Measurements from ENCODE around the gene RIPK3. TPM values are rescaled to one million over a fixed set of nuclear protein-coding genes. Genes with fewer than 3 reads are reported as not detected.

RIPK3 gene
- polyA plus RNA-seq, 2 of the 4 experiments (the other 2 are of a cell fraction): not detected

DNA sequence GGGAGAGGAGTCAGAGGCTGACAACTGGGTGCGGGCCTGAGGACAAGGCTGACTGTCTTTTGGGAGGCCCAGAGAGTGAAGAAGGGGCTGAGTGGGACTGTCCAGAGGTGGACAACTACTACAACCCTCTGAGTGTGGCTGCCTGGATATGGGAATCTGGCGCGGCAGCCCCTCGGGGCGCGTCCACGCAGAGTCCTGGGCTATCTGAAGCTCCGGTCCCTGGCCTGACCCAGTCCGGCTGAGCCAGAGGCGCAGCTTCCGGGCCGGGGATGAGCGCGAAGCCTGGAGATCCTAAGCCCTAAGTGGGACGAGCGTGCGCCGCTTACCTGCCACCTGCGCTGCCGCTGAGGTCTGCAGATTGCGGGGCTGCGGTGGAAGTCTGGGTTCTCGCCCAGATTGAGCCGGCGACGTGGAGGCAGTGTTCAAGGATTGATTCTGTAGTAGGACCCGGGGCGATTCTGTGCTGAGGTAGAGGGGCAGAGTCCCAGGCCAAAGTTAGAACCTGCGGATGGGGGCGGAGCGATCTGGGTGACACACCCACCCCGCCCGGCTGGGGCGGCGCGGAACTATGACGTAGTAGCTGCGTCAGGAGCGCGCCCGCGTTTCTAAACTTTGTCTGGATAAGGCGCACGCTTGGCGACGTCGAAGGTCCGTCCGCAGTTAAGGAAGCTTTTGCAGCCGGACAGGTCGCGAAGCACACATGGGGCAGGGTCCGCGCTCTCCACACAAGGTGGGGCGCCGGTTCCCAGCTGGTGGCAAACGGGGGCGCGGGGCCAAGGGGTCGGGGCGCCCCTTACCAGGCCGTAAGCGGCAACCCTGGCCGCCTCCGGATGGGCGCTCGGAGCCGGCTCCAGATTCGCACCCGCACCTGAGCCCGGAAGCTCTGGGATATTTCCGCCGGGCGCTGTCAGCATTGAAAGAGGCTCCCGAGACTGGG lies 40.3 kb downstream of the RIPK3 start, which contains the start of the genes DHRS1 and NOP9 (continued):
- TF ChIP-seq, protein P1, sequence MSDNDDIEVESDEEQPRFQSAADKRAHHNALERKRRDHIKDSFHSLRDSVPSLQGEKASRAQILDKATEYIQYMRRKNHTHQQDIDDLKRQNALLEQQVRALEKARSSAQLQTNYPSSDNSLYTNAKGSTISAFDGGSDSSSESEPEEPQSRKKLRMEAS (IDR thresholded peaks at IDR 0.05): peak; percentile 86
- TF ChIP-seq MAZ (IDR thresholded peaks at IDR 0.05; ENCODE audit: borderline replicate concordance, low read depth, low read length): peak; percentile 45; the same call in 1 of the 2 replicates
- peak; percentile 61 for TF ChIP-seq POLR2A (IDR thresholded peaks at IDR 0.05; ENCODE audit: low read length)
- TF ChIP-seq, protein P2, sequence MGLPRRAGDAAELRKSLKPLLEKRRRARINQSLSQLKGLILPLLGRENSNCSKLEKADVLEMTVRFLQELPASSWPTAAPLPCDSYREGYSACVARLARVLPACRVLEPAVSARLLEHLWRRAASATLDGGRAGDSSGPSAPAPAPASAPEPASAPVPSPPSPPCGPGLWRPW (IDR thresholded peaks at IDR 0.05): no peak
- TF ChIP-seq, protein P3, sequence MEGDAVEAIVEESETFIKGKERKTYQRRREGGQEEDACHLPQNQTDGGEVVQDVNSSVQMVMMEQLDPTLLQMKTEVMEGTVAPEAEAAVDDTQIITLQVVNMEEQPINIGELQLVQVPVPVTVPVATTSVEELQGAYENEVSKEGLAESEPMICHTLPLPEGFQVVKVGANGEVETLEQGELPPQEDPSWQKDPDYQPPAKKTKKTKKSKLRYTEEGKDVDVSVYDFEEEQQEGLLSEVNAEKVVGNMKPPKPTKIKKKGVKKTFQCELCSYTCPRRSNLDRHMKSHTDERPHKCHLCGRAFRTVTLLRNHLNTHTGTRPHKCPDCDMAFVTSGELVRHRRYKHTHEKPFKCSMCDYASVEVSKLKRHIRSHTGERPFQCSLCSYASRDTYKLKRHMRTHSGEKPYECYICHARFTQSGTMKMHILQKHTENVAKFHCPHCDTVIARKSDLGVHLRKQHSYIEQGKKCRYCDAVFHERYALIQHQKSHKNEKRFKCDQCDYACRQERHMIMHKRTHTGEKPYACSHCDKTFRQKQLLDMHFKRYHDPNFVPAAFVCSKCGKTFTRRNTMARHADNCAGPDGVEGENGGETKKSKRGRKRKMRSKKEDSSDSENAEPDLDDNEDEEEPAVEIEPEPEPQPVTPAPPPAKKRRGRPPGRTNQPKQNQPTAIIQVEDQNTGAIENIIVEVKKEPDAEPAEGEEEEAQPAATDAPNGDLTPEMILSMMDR (IDR thresholded peaks at IDR 0.05): no peak
- TF ChIP-seq CHD4 (IDR thresholded peaks at IDR 0.05; ENCODE audit: borderline replicate concordance): no peak
- no peak for TF ChIP-seq FOSL2 (IDR thresholded peaks at IDR 0.05)
- peak; percentile 40; the same call in 1 of the 2 replicates for TF ChIP-seq FOSL2 (CRISPR knock-in tag; IDR thresholded peaks at IDR 0.05)
- no peak for TF ChIP-seq NR3C1 (IDR thresholded peaks at IDR 0.05)
- TF ChIP-seq CHD2 (IDR thresholded peaks at IDR 0.05; ENCODE audit: low read length, partially characterized antibody): no peak
- no peak for TF ChIP-seq ZNF302 (CRISPR knock-in tag; IDR thresholded peaks at IDR 0.05)
- no peak for TF ChIP-seq TP53 (CRISPR knock-in tag; IDR thresholded peaks at IDR 0.05)
- TF ChIP-seq MAFK (IDR thresholded peaks at IDR 0.05; ENCODE audit: partially characterized antibody): no peak
- TF ChIP-seq EHF (CRISPR knock-in tag; IDR thresholded peaks at IDR 0.05): no peak
- TF ChIP-seq HDAC2 (IDR thresholded peaks at IDR 0.05): no peak; the same call in 1 of the 2 replicates
- TF ChIP-seq, protein P4, sequence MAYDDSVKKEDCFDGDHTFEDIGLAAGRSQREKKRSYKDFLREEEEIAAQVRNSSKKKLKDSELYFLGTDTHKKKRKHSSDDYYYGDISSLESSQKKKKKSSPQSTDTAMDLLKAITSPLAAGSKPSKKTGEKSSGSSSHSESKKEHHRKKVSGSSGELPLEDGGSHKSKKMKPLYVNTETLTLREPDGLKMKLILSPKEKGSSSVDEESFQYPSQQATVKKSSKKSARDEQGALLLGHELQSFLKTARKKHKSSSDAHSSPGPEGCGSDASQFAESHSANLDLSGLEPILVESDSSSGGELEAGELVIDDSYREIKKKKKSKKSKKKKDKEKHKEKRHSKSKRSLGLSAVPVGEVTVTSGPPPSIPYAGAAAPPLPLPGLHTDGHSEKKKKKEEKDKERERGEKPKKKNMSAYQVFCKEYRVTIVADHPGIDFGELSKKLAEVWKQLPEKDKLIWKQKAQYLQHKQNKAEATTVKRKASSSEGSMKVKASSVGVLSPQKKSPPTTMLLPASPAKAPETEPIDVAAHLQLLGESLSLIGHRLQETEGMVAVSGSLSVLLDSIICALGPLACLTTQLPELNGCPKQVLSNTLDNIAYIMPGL (CRISPR knock-in tag; IDR thresholded peaks at IDR 0.05; ENCODE audit: borderline replicate concordance): no peak
- no peak for TF ChIP-seq CBX8 (IDR thresholded peaks at IDR 0.05)
- no peak for TF ChIP-seq POLR2AphosphoS2 (conservative IDR thresholded peaks at IDR 0.05; ENCODE audit: low read length)
- TF ChIP-seq, protein P5, sequence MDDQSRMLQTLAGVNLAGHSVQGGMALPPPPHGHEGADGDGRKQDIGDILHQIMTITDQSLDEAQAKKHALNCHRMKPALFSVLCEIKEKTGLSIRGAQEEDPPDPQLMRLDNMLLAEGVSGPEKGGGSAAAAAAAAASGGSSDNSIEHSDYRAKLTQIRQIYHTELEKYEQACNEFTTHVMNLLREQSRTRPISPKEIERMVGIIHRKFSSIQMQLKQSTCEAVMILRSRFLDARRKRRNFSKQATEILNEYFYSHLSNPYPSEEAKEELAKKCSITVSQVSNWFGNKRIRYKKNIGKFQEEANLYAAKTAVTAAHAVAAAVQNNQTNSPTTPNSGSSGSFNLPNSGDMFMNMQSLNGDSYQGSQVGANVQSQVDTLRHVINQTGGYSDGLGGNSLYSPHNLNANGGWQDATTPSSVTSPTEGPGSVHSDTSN (IDR thresholded peaks at IDR 0.05): no peak; the same call in 1 of the 2 replicates
- no peak for TF ChIP-seq FOXS1 (CRISPR knock-in tag; IDR thresholded peaks at IDR 0.05)
- no peak for TF ChIP-seq ESRRA (IDR thresholded peaks at IDR 0.05; ENCODE audit: borderline replicate concordance, low read length)
- TF ChIP-seq CBX2 (IDR thresholded peaks at IDR 0.05; ENCODE audit: borderline replicate concordance, low read depth): no peak
- no peak for TF ChIP-seq ZC3H11A (IDR thresholded peaks at IDR 0.05)
- TF ChIP-seq RFX5 (IDR thresholded peaks at IDR 0.05): 0 out of 2 replicates have a peak, but pooled peaks have one; percentile 23
- TF ChIP-seq NPAS2 (CRISPR knock-in tag; IDR thresholded peaks at IDR 0.05; ENCODE audit: borderline replicate concordance): no peak
- TF ChIP-seq PHF8 (IDR thresholded peaks at IDR 0.05; ENCODE audit: borderline replicate concordance, low read depth): peak; percentile 78; the same call in 1 of the 2 replicates
